Femur (tissue), 1 donor: ENCODE results near the gene PIGM.

Experiments
- DNase-seq: peaks from one replicate; pipeline ENCODE4 v3.0.0-alpha.2; 2017

Gene PIGM

GRCh38 chr1:159986093-159986492, 45.7 kb downstream of the PIGM start:
- DNase-seq, result no peak

DNA sequence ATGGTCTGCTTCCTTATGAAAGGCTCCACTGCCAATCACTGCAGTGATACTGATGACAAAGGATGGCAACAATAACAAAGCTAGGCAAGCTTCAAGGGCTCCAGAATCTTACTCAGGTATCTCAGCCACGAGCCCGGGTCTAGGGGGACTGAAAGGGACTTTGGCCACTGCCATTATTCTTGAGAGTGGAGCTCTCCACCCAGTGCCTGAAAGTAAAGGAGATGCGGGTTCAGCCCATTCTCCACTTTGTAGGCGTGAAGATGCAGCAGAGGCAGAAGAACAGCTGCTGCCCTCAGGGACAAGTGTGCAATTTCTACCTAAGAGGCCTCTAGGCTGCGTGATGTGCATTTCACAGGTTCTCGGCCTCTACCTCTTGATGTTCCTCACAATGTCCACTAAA, 46.3 kb downstream of the PIGM start:
- DNase-seq, result no peak

DNA sequence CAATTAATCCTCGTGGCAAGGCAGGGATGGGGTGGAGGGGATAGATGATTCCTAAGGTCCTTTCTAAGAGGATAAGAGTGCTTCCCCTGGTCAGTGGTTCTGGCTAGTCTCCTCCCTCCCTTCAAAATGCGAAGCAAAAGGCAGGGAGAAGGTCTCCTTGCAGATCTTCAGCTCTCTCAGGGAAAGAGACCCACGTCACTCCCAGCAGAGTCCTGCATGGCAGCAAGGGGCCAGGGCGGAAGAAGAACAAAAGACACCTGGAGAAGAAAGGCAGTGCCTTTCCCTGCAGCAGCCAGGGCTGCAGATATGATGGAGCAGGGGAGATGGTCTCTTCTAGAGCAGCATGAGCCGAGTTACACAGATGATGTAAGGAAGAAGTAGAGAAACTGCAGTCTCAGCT, 48.1 kb downstream of the PIGM start:
- no peak for DNase-seq

GRCh38 chr1:159982280-159982679, 49.5 kb downstream of the PIGM start:
- DNase-seq, result no peak

DNA sequence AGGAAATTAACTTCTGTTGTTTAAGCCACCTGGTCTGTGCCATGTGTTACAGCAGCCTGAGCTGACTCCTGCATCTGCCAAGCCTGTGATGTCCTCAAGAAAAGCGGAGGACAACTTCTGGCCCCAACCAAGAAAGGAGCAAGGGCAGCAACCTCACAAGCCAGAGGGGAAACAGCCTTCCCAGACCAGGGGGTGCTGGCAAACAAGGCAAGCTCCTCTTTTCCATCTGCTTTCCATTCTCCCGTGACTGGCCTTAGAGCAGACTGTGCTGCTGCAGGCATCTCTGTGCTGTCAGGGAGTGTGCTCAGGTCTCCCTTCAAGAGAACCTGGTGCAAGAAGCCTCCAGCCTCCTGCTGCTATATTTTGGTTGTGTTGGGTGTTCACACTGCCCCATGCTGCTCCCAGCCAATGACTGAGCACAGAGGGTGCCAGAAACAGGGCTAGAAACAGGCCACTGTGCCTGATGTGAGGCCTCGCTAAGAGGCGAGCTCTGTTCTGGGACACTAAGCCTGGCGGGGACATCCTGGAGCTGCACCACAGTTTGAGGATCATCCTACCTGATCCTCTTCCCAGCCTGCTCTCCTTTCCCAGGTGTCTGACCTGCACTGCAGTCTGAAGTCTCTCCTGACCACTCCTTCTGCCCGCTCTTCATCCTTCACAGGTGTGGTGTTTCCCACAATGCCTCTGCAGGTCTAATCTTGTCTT, 50.3 kb downstream of the PIGM start:
- DNase-seq, result no peak

DNA sequence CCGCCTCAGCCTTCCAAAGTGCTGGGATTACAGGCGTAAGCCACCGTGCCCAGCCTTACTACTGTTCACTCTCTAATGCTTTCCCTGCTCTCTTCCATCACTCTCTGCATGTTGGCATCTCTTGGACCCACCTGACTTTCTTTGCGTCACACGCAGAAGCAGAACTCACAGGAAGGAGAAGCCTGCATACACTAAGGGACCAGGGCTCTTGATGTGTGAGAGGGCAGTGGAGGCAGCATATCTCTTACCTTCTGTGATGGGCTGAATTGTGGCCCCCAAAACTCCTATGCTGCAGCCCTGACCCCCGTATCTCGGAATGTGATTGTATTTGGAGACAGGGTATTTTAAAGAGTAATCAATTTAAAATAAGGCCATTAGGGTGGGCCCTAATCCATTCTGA, 51.0 kb downstream of the PIGM start:
- no peak for DNase-seq

DNA sequence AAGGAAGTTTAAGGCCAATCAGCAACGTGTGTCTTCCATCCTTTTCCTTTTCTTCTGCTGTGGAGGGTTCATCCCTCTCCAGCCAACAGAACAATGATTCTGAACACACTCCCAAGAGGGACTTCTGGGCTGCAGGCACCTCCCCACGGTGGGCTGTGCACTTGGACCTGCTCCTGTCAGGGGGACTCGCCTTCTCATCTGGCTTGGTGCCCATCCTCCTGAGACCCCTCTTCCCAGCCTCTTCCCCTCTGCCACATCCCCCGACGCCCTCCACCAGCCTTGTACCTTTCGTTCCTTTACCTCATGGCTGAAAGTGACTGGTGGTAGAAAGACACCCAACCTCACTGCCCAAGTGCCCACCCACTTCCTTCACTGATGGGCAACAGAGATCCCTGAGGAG, 51.7 kb downstream of the PIGM start:
- DNase-seq, result no peak

DNA sequence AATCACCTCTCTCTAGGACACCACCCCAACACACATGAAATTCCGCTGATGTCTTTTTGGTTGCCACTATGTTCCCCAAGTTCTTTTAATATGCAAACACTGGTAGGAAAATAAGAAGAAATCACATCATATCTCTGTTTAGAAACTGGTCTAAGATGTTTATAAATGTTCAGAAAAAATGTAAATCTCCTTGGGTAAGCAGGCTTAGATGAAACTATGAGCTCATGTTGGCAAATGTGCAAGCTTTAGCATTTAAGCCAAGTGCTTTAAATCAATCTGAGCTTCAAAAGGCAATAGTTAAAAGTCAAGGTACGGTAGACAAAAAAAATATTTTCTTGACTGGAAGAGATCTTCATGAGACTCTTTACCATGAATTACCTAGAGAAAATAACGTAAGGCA, 52.5 kb downstream of the PIGM start:
- DNase-seq, result no peak

DNA sequence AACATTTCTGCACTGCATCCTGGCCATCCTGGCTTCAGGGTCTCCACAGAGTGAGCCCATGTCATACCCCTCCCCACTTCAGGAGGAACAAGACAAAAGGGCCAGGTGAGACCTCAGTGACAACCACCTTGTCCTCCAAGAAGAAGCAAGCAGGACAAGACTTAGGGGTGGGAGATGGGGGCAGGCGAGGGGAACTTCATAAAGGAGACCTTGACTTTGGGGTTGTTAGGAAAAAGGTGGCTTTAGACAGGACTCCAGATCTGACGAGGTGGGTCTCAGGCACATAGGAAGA, 53.7 kb downstream of the PIGM start:
- no peak for DNase-seq

GRCh38 chr1:159977364-159978106, 54.3 kb downstream of the PIGM start:
- DNase-seq, result no peak
